ENCODE data around the gene CACNA1C.
"Not testable (repeated sequence)": the region's sequence is repeated elsewhere in the genome, so short reads cannot be mapped to it uniquely, and the experiment has no call there.

The CACNA1C gene

GRCh38 chr12:2113119-2113912, 60.5 kb downstream of the CACNA1C start:
- DNase-seq, result no peak

GRCh38 chr12:2114071-2114470, 61.3 kb downstream of the CACNA1C start:
- DNase-seq, result no peak

- no peak for DNase-seq
These were observed 62.5 kb downstream of the CACNA1C start for GRCh38 chr12:2115101-2115845.

GRCh38 chr12:2117541-2117940, 64.8 kb downstream of the CACNA1C start:
- DNase-seq, result no peak

- DNase-seq, result no peak
These were observed 65.3 kb downstream of the CACNA1C start for GRCh38 chr12:2118061-2118460.

GRCh38 chr12:2118481-2119255, 65.9 kb downstream of the CACNA1C start:
- DNase-seq, result no peak

- DNase-seq, result no peak
These were observed 66.5 kb downstream of the CACNA1C start for GRCh38 chr12:2119266-2119665.

GRCh38 chr12:2120982-2121758, 68.4 kb downstream of the CACNA1C start:
- no peak for DNase-seq

GRCh38 chr12:2124466-2125023, 71.8 kb downstream of the CACNA1C start:
- DNase-seq, result no peak

GRCh38 chr12:2125651-2126522, 73.1 kb downstream of the CACNA1C start:
- DNase-seq, result no peak

GRCh38 chr12:2126676-2127406, 74.1 kb downstream of the CACNA1C start:
- DNase-seq, result no peak

GRCh38 chr12:2129076-2129475, 76.3 kb downstream of the CACNA1C start:
- no peak for DNase-seq

- DNase-seq, result not testable (repeated sequence)
These were observed 83.1 kb downstream of the CACNA1C start for GRCh38 chr12:2135661-2136418.

GRCh38 chr12:2136901-2137300, 84.1 kb downstream of the CACNA1C start:
- no peak for DNase-seq

- no peak for DNase-seq
These were observed 84.9 kb downstream of the CACNA1C start for GRCh38 chr12:2137711-2138110.

- DNase-seq, result no peak
These were observed 85.5 kb downstream of the CACNA1C start for GRCh38 chr12:2138294-2138693.

GRCh38 chr12:2138871-2139308, 86.1 kb downstream of the CACNA1C start:
- no peak for DNase-seq

- no peak for DNase-seq
These were observed 86.9 kb downstream of the CACNA1C start for GRCh38 chr12:2139651-2140050.

GRCh38 chr12:2140858-2141519, 88.2 kb downstream of the CACNA1C start:
- no peak for DNase-seq

Measured in NCI-H146 (cell line).